Activated naive CD4-positive, alpha-beta T cell treated with anti-CD3 and anti-CD28 coated beads, Interleukin-2, amount 50 U/mL, for 16 hours (primary cell): ENCODE results near the gene CHPF2.

Source experiments
- DNase-seq: peaks from one replicate; pipeline ENCODE4 v3.0.0-alpha.2; 2020

Gene CHPF2

GRCh38 chr7:151206914-151207313, 25.4 kb upstream of the CHPF2 start:
- DNase-seq: no peak

- DNase-seq: no peak
Measured at GRCh38 chr7:151207315-151207714, 25.0 kb upstream of the CHPF2 start.

- no peak for DNase-seq
Measured at GRCh38 chr7:151207804-151208203, 24.5 kb upstream of the CHPF2 start.

GRCh38 chr7:151208253-151208862, 23.9 kb upstream of the CHPF2 start:
- no peak for DNase-seq

- DNase-seq: no peak
Measured at GRCh38 chr7:151209588-151209987, 22.7 kb upstream of the CHPF2 start.

GRCh38 chr7:151210087-151210854, 22.0 kb upstream of the CHPF2 start, which contains the start of gene H2BK1:
Gene H2BK1 (minus strand): TSS chr7:151210488. CDS start chr7:151210318, 170 bp downstream.
- DNase-seq: no peak

- DNase-seq: no peak
Measured at GRCh38 chr7:151211155-151211772, 21.0 kb upstream of the CHPF2 start.

GRCh38 chr7:151212626-151213025, 19.7 kb upstream of the CHPF2 start:
- no peak for DNase-seq

GRCh38 chr7:151213826-151214225, 18.5 kb upstream of the CHPF2 start:
- no peak for DNase-seq

- DNase-seq: no peak
Measured at GRCh38 chr7:151215396-151215795, 16.9 kb upstream of the CHPF2 start.

- DNase-seq: no peak
Measured at GRCh38 chr7:151218170-151218569, 14.1 kb upstream of the CHPF2 start.

- no peak for DNase-seq
Measured at GRCh38 chr7:151223728-151224127, 8.6 kb upstream of the CHPF2 start.

- DNase-seq: no peak
Measured at GRCh38 chr7:151225948-151226510, 6.3 kb upstream of the CHPF2 start.

- DNase-seq: no peak
Measured at GRCh38 chr7:151226560-151226874, 5.8 kb upstream of the CHPF2 start.

- DNase-seq: peak; percentile 98
Measured at GRCh38 chr7:151226875-151227782, 5.2 kb upstream of the CHPF2 start, which contains the start of gene ABCF2. Gene ABCF2 (minus strand): TSS chr7:151227205. CDS start chr7:151226458, 747 bp downstream.

GRCh38 chr7:151228024-151228866, 4.0 kb upstream of the CHPF2 start:
- DNase-seq: no peak

GRCh38 chr7:151229249-151229648, 3.0 kb upstream of the CHPF2 start:
- no peak for DNase-seq

GRCh38 chr7:151231080-151231479, 1.2 kb upstream of the CHPF2 start:
- DNase-seq: no peak

GRCh38 chr7:151232917-151233701, 826 bp downstream of the CHPF2 start:
- peak; percentile 82 for DNase-seq

- DNase-seq: no peak
Measured at GRCh38 chr7:151233804-151234203, 1.5 kb downstream of the CHPF2 start.
